SK-N-SH treated with all-trans-retinoic acid at 6 μM for 48 hours (cell line): ENCODE measurements around the gene VPS35.

Experiments
- ARNTL ChIP-seq: fragments of 450-650 bp; formaldehyde crosslinking; IDR thresholded peaks from 2 replicates; pipeline ENCODE4 v1.5.0; 2020; ENCODE audit warnings: low read depth, mild to moderate bottlenecking, moderate library complexity, borderline replicate concordance
- ESRRG ChIP-seq: fragments of 250-450 bp; sonication (Bioruptor Pico); IDR thresholded peaks from 2 replicates; pipeline ENCODE4 v1.6.1; 2021; ENCODE audit warnings: mild to moderate bottlenecking
- POU6F1 ChIP-seq: fragments of 250-450 bp; sonication (Bioruptor Pico); IDR thresholded peaks from 2 replicates; pipeline ENCODE4 v1.8.0; 2021; ENCODE audit warnings: low read depth, mild to moderate bottlenecking, moderate library complexity, borderline replicate concordance
- PPARA ChIP-seq: fragments of 250-450 bp; sonication (Bioruptor Pico); IDR thresholded peaks from 2 replicates; pipeline ENCODE4 v1.5.0; 2020; ENCODE audit warnings: mild to moderate bottlenecking, borderline replicate concordance
- RARB ChIP-seq: fragments of 250-450 bp; sonication (Bioruptor Pico); IDR thresholded peaks from 2 replicates; pipeline ENCODE4 v1.8.0; 2021; ENCODE audit warnings: mild to moderate bottlenecking, moderate library complexity
- TCF4 ChIP-seq: fragments of 250-450 bp; sonication (Bioruptor Pico); IDR thresholded peaks from 2 replicates; pipeline ENCODE4 v1.8.0; 2021; ENCODE audit warnings: mild to moderate bottlenecking, moderate library complexity, borderline replicate concordance
- TSHZ2 ChIP-seq: fragments of 250-450 bp; sonication (Bioruptor Pico); IDR thresholded peaks from 2 replicates; pipeline ENCODE4 v1.5.0; 2020; ENCODE audit warnings: mild to moderate bottlenecking, moderate library complexity
- ZC3H10 ChIP-seq: fragments of 250-450 bp; sonication (Bioruptor Pico); IDR thresholded peaks from 2 replicates; pipeline ENCODE4 v1.5.1; 2021; ENCODE audit warnings: mild to moderate bottlenecking, moderate library complexity

GRCh38 chr16:46662123-46662522 is 26.9 kb downstream of the VPS35 start:
- TF ChIP-seq POU6F1 (CRISPR knock-in tag) (no peak), TSHZ2 (no peak), ZC3H10 (CRISPR knock-in tag) (no peak), ARNTL (CRISPR knock-in tag) (no peak), ESRRG (CRISPR knock-in tag) (no peak), PPARA (CRISPR knock-in tag) (no peak), RARB (CRISPR knock-in tag) (no peak), TCF4 (no peak)
